ENCODE measurements around the gene SFPQ.

DNA sequence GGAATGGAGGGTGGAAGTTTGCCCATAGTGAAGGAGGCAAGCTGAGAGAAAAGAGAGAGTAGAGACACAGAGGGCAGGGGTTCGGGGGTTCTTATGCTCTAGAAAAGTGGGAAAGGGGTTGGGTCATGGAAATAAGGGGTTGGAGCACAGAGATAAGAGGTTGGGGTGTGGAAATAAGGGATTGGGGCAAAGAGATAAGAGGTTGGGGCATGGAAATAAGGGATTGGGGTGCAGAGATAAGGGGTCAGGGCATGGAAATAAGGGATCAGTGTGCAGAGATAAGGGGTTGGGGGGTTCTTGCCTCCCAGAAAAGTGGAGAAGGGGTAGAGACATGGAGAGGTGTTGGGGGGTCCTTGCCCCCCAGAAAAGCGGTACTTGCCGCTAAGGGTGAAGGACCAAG, 56.2 kb downstream of the SFPQ start:
- no peak for TF ChIP-seq POLR2A (IDR thresholded peaks at IDR 0.05)
- TF ChIP-seq, protein P1, sequence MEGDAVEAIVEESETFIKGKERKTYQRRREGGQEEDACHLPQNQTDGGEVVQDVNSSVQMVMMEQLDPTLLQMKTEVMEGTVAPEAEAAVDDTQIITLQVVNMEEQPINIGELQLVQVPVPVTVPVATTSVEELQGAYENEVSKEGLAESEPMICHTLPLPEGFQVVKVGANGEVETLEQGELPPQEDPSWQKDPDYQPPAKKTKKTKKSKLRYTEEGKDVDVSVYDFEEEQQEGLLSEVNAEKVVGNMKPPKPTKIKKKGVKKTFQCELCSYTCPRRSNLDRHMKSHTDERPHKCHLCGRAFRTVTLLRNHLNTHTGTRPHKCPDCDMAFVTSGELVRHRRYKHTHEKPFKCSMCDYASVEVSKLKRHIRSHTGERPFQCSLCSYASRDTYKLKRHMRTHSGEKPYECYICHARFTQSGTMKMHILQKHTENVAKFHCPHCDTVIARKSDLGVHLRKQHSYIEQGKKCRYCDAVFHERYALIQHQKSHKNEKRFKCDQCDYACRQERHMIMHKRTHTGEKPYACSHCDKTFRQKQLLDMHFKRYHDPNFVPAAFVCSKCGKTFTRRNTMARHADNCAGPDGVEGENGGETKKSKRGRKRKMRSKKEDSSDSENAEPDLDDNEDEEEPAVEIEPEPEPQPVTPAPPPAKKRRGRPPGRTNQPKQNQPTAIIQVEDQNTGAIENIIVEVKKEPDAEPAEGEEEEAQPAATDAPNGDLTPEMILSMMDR (IDR thresholded peaks at IDR 0.05), result no peak
